Liver (tissue), 9 donors: ENCODE measurements around the gene SNCAIP. TPM values are rescaled to one million over a fixed set of nuclear protein-coding genes. Genes with fewer than 3 reads are reported as not detected.

Experiments used
- DNase-seq: peaks from one replicate; pipeline ENCODE4 v3.0.0-alpha.2; 2017; ENCODE audit warnings: low spot score
- H3K27ac ChIP-seq, 2 donors: one replicate each; pipeline ENCODE4 v1.7.0; 2013; ENCODE audit warnings: inconsistent platforms in 2 of 2, low read length in 2 of 2, control low read depth in 1 of 2, low read depth in 1 of 2, mild to moderate bottlenecking in 1 of 2
- H3K27me3 ChIP-seq, 4 donors: one replicate each; pipeline versions ENCODE4 v1.6.1 to v1.7.0; 2013; ENCODE audit warnings: low read length in 3 of 4, inconsistent platforms in 1 of 4, mild to moderate bottlenecking in 1 of 4, moderate library complexity in 1 of 4; ENCODE audit not compliant: control insufficient read depth in 4 of 4, insufficient read depth in 4 of 4
- H3K36me3 ChIP-seq, 4 donors: one replicate each; pipeline versions ENCODE4 v1.6.1 to v1.7.0; 2013; ENCODE audit warnings: low read length in 3 of 4, mild to moderate bottlenecking in 3 of 4, low read depth in 1 of 4, moderate library complexity in 1 of 4; ENCODE audit not compliant: control insufficient read depth in 4 of 4, insufficient read depth in 3 of 4
- H3K4me1 ChIP-seq, 4 donors: one replicate each; pipeline versions ENCODE4 v1.6.1 to v1.7.0; 2013; ENCODE audit warnings: low read length in 3 of 4, mild to moderate bottlenecking in 3 of 4, moderate library complexity in 1 of 4; ENCODE audit not compliant: control insufficient read depth in 4 of 4, insufficient read depth in 4 of 4
- H3K4me3 ChIP-seq, 3 donors: one replicate each; pipeline versions ENCODE4 v1.6.1 to v1.7.0; 2013; ENCODE audit warnings: low read length in 3 of 3, control low read depth in 1 of 3, low read depth in 1 of 3, mild to moderate bottlenecking in 1 of 3
- H3K9ac ChIP-seq, 2 donors: one replicate each; pipeline ENCODE4 v1.7.0; 2013; ENCODE audit warnings: low read length in 2 of 2, mild to moderate bottlenecking in 2 of 2, moderate library complexity in 2 of 2, control low read depth in 1 of 2, low read depth in 1 of 2
- H3K9me3 ChIP-seq, 4 donors: one replicate each; pipeline versions ENCODE4 v1.6.1 to v1.7.0; 2013; ENCODE audit warnings: low read length in 3 of 4; ENCODE audit not compliant: control insufficient read depth in 4 of 4
- FOXA1 ChIP-seq: IDR thresholded peaks from 2 replicates; pipeline ENCODE4 v1.6.1; 2016; ENCODE audit warnings: antibody characterized with exemption
- FOXA2 ChIP-seq: IDR thresholded peaks from 2 replicates; pipeline ENCODE4 v1.6.1; 2016; ENCODE audit warnings: antibody characterized with exemption
- HNF4A ChIP-seq, 2 donors: conservative IDR thresholded peaks; 2 replicates each; pipeline ENCODE4 v1.6.1; 2016; ENCODE audit warnings: antibody characterized with exemption in 2 of 2, mild to moderate bottlenecking in 2 of 2
- HNF4G ChIP-seq: IDR thresholded peaks from 2 replicates; pipeline ENCODE4 v1.6.1; 2016; ENCODE audit warnings: antibody characterized with exemption
- JUND ChIP-seq, 2 donors: IDR thresholded peaks; 2 replicates each; pipeline ENCODE4 v1.6.1; 2016; ENCODE audit warnings: antibody characterized with exemption in 2 of 2
- RAD21 ChIP-seq, 2 donors: IDR thresholded peaks; 2 replicates each; pipeline ENCODE4 v1.6.1; 2016; ENCODE audit warnings: antibody characterized with exemption in 2 of 2, mild to moderate bottlenecking in 2 of 2
- REST ChIP-seq: IDR thresholded peaks from 2 replicates; pipeline ENCODE4 v1.6.1; 2016; ENCODE audit warnings: antibody characterized with exemption, mild to moderate bottlenecking
- RXRA ChIP-seq, 2 donors: IDR thresholded peaks; 2 replicates each; pipeline ENCODE4 v1.6.1; 2017 to 2018; ENCODE audit warnings: antibody characterized with exemption in 2 of 2, mild to moderate bottlenecking in 1 of 2
- SP1 ChIP-seq: IDR thresholded peaks from 2 replicates; pipeline ENCODE4 v1.6.1; 2018; ENCODE audit warnings: antibody characterized with exemption, mild to moderate bottlenecking
- TAF1 ChIP-seq: conservative IDR thresholded peaks from 2 replicates; pipeline ENCODE4 v1.6.1; 2016; ENCODE audit warnings: antibody characterized with exemption, mild to moderate bottlenecking
- ZBTB33 ChIP-seq: IDR thresholded peaks from 2 replicates; pipeline ENCODE4 v1.6.1; 2016; ENCODE audit warnings: antibody characterized with exemption
- WGBS: extraction: QIAGEN DNeasy Blood & Tissue Kit; methylation state at CpG from one replicate; pipeline ENCODE4 v1.1.7; 2013; 5-methylcytosine and 5-hydroxymethylcytosine counted together
- polyA plus RNA-seq, 2 donors: library from polyadenylated mRNA; stranded (reverse) in 1 of 2; unstranded in 1 of 2; fragments of 200-250 nt in 1 of 2; fragments of >200 nt in 1 of 2; fragmentation: Nextera tagmentation in 1 of 2; extraction: Ambion mirVana in 1 of 2; gene quantifications; one replicate each; pipeline versions ENCODE4 v1.2.1 to v1.2.3, GENCODE V29; 2013 to 2015
- total RNA-seq, 2 donors: library from RNA; depleted of rRNA; stranded (reverse); fragments of >200 nt; gene quantifications; one replicate each; pipeline ENCODE4 v1.2.3, GENCODE V29; 2014
- TF ChIP-seq, protein P1 (sequence below): IDR thresholded peaks from 2 replicates; pipeline ENCODE4 v1.6.1; 2016; ENCODE audit warnings: antibody characterized with exemption
- TF ChIP-seq, protein P2 (sequence below): IDR thresholded peaks from 2 replicates; pipeline ENCODE4 v1.6.1; 2016; ENCODE audit warnings: antibody characterized with exemption
- donor health status: healthy.
- donor health status: healthy.
- donor health status: healthy.
- donor health status: healthy.
- donor health status: healthy.

SNCAIP gene
- total and polyA plus RNA-seq, 4 donors: 0.17 to 2.1 (median 0.74) TPM

DNA sequence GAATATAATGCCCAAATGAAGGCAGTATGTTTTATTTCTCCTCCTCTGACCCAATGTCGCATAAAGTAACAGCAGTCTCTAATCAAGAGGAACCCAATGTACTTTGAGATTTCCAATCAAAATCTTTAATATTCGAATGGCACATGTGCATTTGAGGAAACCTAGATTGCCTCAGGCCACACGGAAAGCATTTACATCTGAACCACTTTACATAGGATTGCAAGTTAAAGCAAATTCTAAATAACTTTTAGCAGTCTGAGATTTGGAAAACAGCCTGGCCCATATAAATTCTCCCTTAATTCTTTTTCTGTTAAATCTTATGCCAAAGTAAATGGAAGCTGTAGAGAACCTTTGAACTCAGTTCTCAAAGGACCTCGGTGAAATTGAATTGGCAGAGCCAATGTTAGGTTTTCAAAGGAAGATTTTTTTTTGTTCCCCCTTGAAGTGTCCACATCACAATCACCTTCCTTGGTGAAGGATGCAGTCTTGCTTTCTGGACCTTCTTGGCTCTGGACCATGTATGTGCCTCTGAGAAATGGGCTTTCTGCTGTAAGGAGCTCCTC, 57.3 kb downstream of the SNCAIP start:
- TF ChIP-seq HNF4A (conservative IDR thresholded peaks at IDR 0.05) (peak; percentile 60 to 71), TAF1 (no peak), SP1 (peak; percentile 9), RXRA (IDR thresholded peaks at IDR 0.05) (peak in 1 of 2 donors; percentile 16)
- Histone ChIP-seq H3K4me1 (peaks cover 0 to 12% (median 4%) of the 10 kb centered on the region in 4 donors), H3K27me3 (no peaks in the 10 kb centered on the region), H3K4me3 (no peak overlapping the region), H3K36me3 (no peaks in the 10 kb centered on the region), H3K9ac (no peak overlapping the region), H3K9me3 (no peaks in the 10 kb centered on the region), H3K27ac (no peak overlapping the region)
- DNase-seq: no peak
- WGBS: 41% methylated on average over 4 of the region's 4 CpGs

- DNase-seq: no peak
- H3K9ac ChIP-seq: no peak overlapping the region
- H3K36me3 ChIP-seq: no peaks in the 10 kb centered on the region
- WGBS: 46% methylated on average over 2 of the region's 2 CpGs
- TF ChIP-seq, protein P1, sequence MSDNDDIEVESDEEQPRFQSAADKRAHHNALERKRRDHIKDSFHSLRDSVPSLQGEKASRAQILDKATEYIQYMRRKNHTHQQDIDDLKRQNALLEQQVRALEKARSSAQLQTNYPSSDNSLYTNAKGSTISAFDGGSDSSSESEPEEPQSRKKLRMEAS: no peak
- TF ChIP-seq HNF4A (conservative IDR thresholded peaks at IDR 0.05): peak; percentile 53 to 65
- TF ChIP-seq FOXA2: peak; percentile 41
- TF ChIP-seq RXRA (IDR thresholded peaks at IDR 0.05): peak in 1 of 2 donors; percentile 17
- H3K27ac ChIP-seq: no peak overlapping the region
- H3K27me3 ChIP-seq: no peaks in the 10 kb centered on the region
- H3K4me1 ChIP-seq: peaks cover 0 to 12% (median 4%) of the 10 kb centered on the region in 4 donors
- H3K9me3 ChIP-seq: no peaks in the 10 kb centered on the region
- no peak overlapping the region for H3K4me3 ChIP-seq
These were observed 59.6 kb downstream of the SNCAIP start for GRCh38 chr5:122371511-122372151.

- Histone ChIP-seq H3K9me3 (no peaks in the 10 kb centered on the region), H3K27ac (no peak overlapping the region), H3K4me1 (peaks cover 0 to 12% (median 4%) of the 10 kb centered on the region in 4 donors), H3K27me3 (no peaks in the 10 kb centered on the region), H3K9ac (no peak overlapping the region), H3K4me3 (no peak overlapping the region), H3K36me3 (no peaks in the 10 kb centered on the region)
- TF ChIP-seq RXRA (IDR thresholded peaks at IDR 0.05) (no peak), HNF4A (conservative IDR thresholded peaks at IDR 0.05) (no peak), TAF1 (no peak), FOXA1 (no peak), SP1 (no peak), RAD21 (IDR thresholded peaks at IDR 0.05) (no peak), HNF4G (no peak), FOXA2 (no peak), JUND (IDR thresholded peaks at IDR 0.05) (no peak), REST (no peak), ZBTB33 (no peak)
- TF ChIP-seq, protein P2, sequence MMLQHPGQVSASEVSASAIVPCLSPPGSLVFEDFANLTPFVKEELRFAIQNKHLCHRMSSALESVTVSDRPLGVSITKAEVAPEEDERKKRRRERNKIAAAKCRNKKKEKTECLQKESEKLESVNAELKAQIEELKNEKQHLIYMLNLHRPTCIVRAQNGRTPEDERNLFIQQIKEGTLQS: no peak
- no peak for DNase-seq
These were observed 62.1 kb downstream of the SNCAIP start for GRCh38 chr5:122374110-122374509.
